ENCODE data around the gene EID2. TPM values are rescaled to one million over a fixed set of nuclear protein-coding genes. Genes with fewer than 3 reads are reported as not detected.
A peak's percentile ranks its signal among the peaks of the same experiment; 100 is the strongest.

EID2 gene
- total and polyA plus RNA-seq, 12 donors: 13.9 to 32.9 (median 25.9) TPM

GRCh38 chr19:39540333-39540673 lies 342 bp upstream of the EID2 start:
- no peaks in the 10 kb centered on the region for H3K36me3 ChIP-seq (replicated peaks in 1 of 2)
- H3K27me3 ChIP-seq: no peaks in the 10 kb centered on the region
- peak overlapping the region in 2 of 5 donors; percentile 96 to 100 for H3K27ac ChIP-seq
- 4 to 6% (median 5%) methylated on average over 10 of the region's 10 CpGs for WGBS, 4 donors
- intact Hi-C loops (cut with DNase I): no loop called here
- no peak for DNase-seq
- no peak for TF ChIP-seq POLR2A (IDR thresholded peaks at IDR 0.05)
- TF ChIP-seq CTCF (IDR thresholded peaks at IDR 0.05): peak in 1 of 6 experiments; percentile 11
- peaks cover 10 to 24% of the 10 kb centered on the region in 2 donors for H3K4me1 ChIP-seq (replicated peaks in 1 of 2)
- no peaks in the 10 kb centered on the region for H3K9me3 ChIP-seq (replicated peaks in 1 of 3)
- H3K4me3 ChIP-seq: peak overlapping the region in 1 of 4 donors; percentile 78

- Histone ChIP-seq H3K9me3 (replicated peaks in 1 of 3) (no peaks in the 10 kb centered on the region), H3K4me3 (peak overlapping the region in 3 of 4 donors; percentile 68 to 78 (median 77)), H3K36me3 (replicated peaks in 1 of 2) (no peaks in the 10 kb centered on the region), H3K27me3 (no peaks in the 10 kb centered on the region), H3K4me1 (replicated peaks in 1 of 2) (peaks cover 10 to 24% of the 10 kb centered on the region in 2 donors), H3K27ac (peak overlapping the region; percentile 93 to 100 (median 97))
- intact Hi-C loops (cut with DNase I): loop anchor here in 1 of 2 donors (10.0 kb wide), 2 partner anchors 64 to 94 kb away; partner anchors contain the start of gene SUPT5H
- 2 to 3% (median 2%) methylated on average over 10 of the region's 10 CpGs for WGBS, 4 donors
- TF ChIP-seq POLR2A (IDR thresholded peaks at IDR 0.05) (peak in 1 of 2 donors; percentile 11), CTCF (IDR thresholded peaks at IDR 0.05) (no peak)
- DNase-seq: peak in 1 of 7 donors; percentile 45
Measured at GRCh38 chr19:39539165-39539517, 820 bp downstream of the EID2 start.

- H3K27me3 ChIP-seq: no peaks in the 10 kb centered on the region
- no peak for DNase-seq
- no peak overlapping the region for H3K4me3 ChIP-seq
- no peaks in the 10 kb centered on the region for H3K9me3 ChIP-seq (replicated peaks in 1 of 3)
- intact Hi-C loops (cut with DNase I): loop anchor here (5.0 to 10.0 kb wide), 3 partner anchors 59 to 89 kb away; partner anchors contain the start of gene SUPT5H (in 1 of the 2)
- TF ChIP-seq POLR2A (IDR thresholded peaks at IDR 0.05) (no peak), CTCF (IDR thresholded peaks at IDR 0.05) (no peak)
- WGBS, 4 donors: 55 to 71% (median 63%) methylated on average over 2 to 3 of the region's 3 CpGs
- H3K4me1 ChIP-seq (replicated peaks in 1 of 2): peaks cover 16 to 33% of the 10 kb centered on the region in 2 donors
- no peaks in the 10 kb centered on the region for H3K36me3 ChIP-seq (replicated peaks in 1 of 2)
- H3K27ac ChIP-seq: no peak overlapping the region
Measured at GRCh38 chr19:39533791-39534190, 6.2 kb downstream of the EID2 start.

GRCh38 chr19:39533003-39533512 lies 6.9 kb downstream of the EID2 start:
- DNase-seq: no peak
- H3K4me3 ChIP-seq: no peak overlapping the region
- no peaks in the 10 kb centered on the region for H3K9me3 ChIP-seq (replicated peaks in 1 of 3)
- 15 to 21% (median 19%) methylated on average over 12 of the region's 12 CpGs for WGBS, 4 donors
- H3K4me1 ChIP-seq (replicated peaks in 1 of 2): peaks cover 10 to 26% of the 10 kb centered on the region in 2 donors
- intact Hi-C loops (cut with DNase I): loop anchor here (5.0 to 10.0 kb wide), 3 partner anchors 58 to 88 kb away; partner anchors contain the start of gene SUPT5H (in 1 of the 2)
- H3K36me3 ChIP-seq (replicated peaks in 1 of 2): no peaks in the 10 kb centered on the region
- H3K27ac ChIP-seq: no peak overlapping the region
- no peaks in the 10 kb centered on the region for H3K27me3 ChIP-seq
- TF ChIP-seq POLR2A (IDR thresholded peaks at IDR 0.05): no peak

Measured in adrenal gland (tissue), 12 donors.